Liver (tissue), 9 donors: Measurements from ENCODE around the gene ATG10. TPM values are rescaled to one million over a fixed set of nuclear protein-coding genes. Genes with fewer than 3 reads are reported as not detected.

ENCODE experiments used
- DNase-seq: peaks from one replicate; pipeline ENCODE4 v3.0.0-alpha.2; 2017; ENCODE audit warnings: low spot score
- H3K27ac ChIP-seq, 2 donors: one replicate each; pipeline ENCODE4 v1.7.0; 2013; ENCODE audit warnings: inconsistent platforms in 2 of 2, low read length in 2 of 2, control low read depth in 1 of 2, low read depth in 1 of 2, mild to moderate bottlenecking in 1 of 2
- H3K27me3 ChIP-seq, 4 donors: one replicate each; pipeline versions ENCODE4 v1.6.1 to v1.7.0; 2013; ENCODE audit warnings: low read length in 3 of 4, inconsistent platforms in 1 of 4, mild to moderate bottlenecking in 1 of 4, moderate library complexity in 1 of 4; ENCODE audit not compliant: control insufficient read depth in 4 of 4, insufficient read depth in 4 of 4
- H3K36me3 ChIP-seq, 4 donors: one replicate each; pipeline versions ENCODE4 v1.6.1 to v1.7.0; 2013; ENCODE audit warnings: low read length in 3 of 4, mild to moderate bottlenecking in 3 of 4, low read depth in 1 of 4, moderate library complexity in 1 of 4; ENCODE audit not compliant: control insufficient read depth in 4 of 4, insufficient read depth in 3 of 4
- H3K4me1 ChIP-seq, 4 donors: one replicate each; pipeline versions ENCODE4 v1.6.1 to v1.7.0; 2013; ENCODE audit warnings: low read length in 3 of 4, mild to moderate bottlenecking in 3 of 4, moderate library complexity in 1 of 4; ENCODE audit not compliant: control insufficient read depth in 4 of 4, insufficient read depth in 4 of 4
- H3K4me3 ChIP-seq, 3 donors: one replicate each; pipeline versions ENCODE4 v1.6.1 to v1.7.0; 2013; ENCODE audit warnings: low read length in 3 of 3, control low read depth in 1 of 3, low read depth in 1 of 3, mild to moderate bottlenecking in 1 of 3
- H3K9ac ChIP-seq, 2 donors: one replicate each; pipeline ENCODE4 v1.7.0; 2013; ENCODE audit warnings: low read length in 2 of 2, mild to moderate bottlenecking in 2 of 2, moderate library complexity in 2 of 2, control low read depth in 1 of 2, low read depth in 1 of 2
- H3K9me3 ChIP-seq, 4 donors: one replicate each; pipeline versions ENCODE4 v1.6.1 to v1.7.0; 2013; ENCODE audit warnings: low read length in 3 of 4; ENCODE audit not compliant: control insufficient read depth in 4 of 4
- ATF3 ChIP-seq: IDR thresholded peaks from 2 replicates; pipeline ENCODE4 v1.6.1; 2016; ENCODE audit warnings: antibody characterized with exemption
- EGR1 ChIP-seq, 2 donors: IDR thresholded peaks; 2 replicates each; pipeline ENCODE4 v1.6.1; 2016 to 2018; ENCODE audit warnings: antibody characterized with exemption in 2 of 2, low read depth in 2 of 2
- FOXA1 ChIP-seq: IDR thresholded peaks from 2 replicates; pipeline ENCODE4 v1.6.1; 2016; ENCODE audit warnings: antibody characterized with exemption
- FOXA2 ChIP-seq: IDR thresholded peaks from 2 replicates; pipeline ENCODE4 v1.6.1; 2016; ENCODE audit warnings: antibody characterized with exemption
- HNF4A ChIP-seq, 2 donors: conservative IDR thresholded peaks; 2 replicates each; pipeline ENCODE4 v1.6.1; 2016; ENCODE audit warnings: antibody characterized with exemption in 2 of 2, mild to moderate bottlenecking in 2 of 2
- HNF4G ChIP-seq: IDR thresholded peaks from 2 replicates; pipeline ENCODE4 v1.6.1; 2016; ENCODE audit warnings: antibody characterized with exemption
- NR2F2 ChIP-seq: IDR thresholded peaks from 2 replicates; pipeline ENCODE4 v1.6.1; 2016; ENCODE audit warnings: antibody characterized with exemption
- SP1 ChIP-seq: IDR thresholded peaks from 2 replicates; pipeline ENCODE4 v1.6.1; 2018; ENCODE audit warnings: antibody characterized with exemption, mild to moderate bottlenecking
- TAF1 ChIP-seq: conservative IDR thresholded peaks from 2 replicates; pipeline ENCODE4 v1.6.1; 2016; ENCODE audit warnings: antibody characterized with exemption, mild to moderate bottlenecking
- YY1 ChIP-seq: IDR thresholded peaks from 2 replicates; pipeline ENCODE4 v1.6.1; 2016; ENCODE audit warnings: antibody characterized with exemption, mild to moderate bottlenecking
- WGBS: extraction: QIAGEN DNeasy Blood & Tissue Kit; methylation state at CpG from one replicate; pipeline ENCODE4 v1.1.7; 2013; 5-methylcytosine and 5-hydroxymethylcytosine counted together
- polyA plus RNA-seq, 2 donors: library from polyadenylated mRNA; stranded (reverse) in 1 of 2; unstranded in 1 of 2; fragments of 200-250 nt in 1 of 2; fragments of >200 nt in 1 of 2; fragmentation: Nextera tagmentation in 1 of 2; extraction: Ambion mirVana in 1 of 2; gene quantifications; one replicate each; pipeline versions ENCODE4 v1.2.1 to v1.2.3, GENCODE V29; 2013 to 2015
- total RNA-seq, 2 donors: library from RNA; depleted of rRNA; stranded (reverse); fragments of >200 nt; gene quantifications; one replicate each; pipeline ENCODE4 v1.2.3, GENCODE V29; 2014
- TF ChIP-seq, protein P1 (sequence below): IDR thresholded peaks from 2 replicates; pipeline ENCODE4 v1.6.1; 2016; ENCODE audit warnings: antibody characterized with exemption, mild to moderate bottlenecking
- TF ChIP-seq, protein P2 (sequence below): IDR thresholded peaks from 2 replicates; pipeline ENCODE4 v1.6.1; 2016; ENCODE audit warnings: antibody characterized with exemption
- TF ChIP-seq, protein P3 (sequence below): IDR thresholded peaks from 2 replicates; pipeline ENCODE4 v1.6.1; 2016; ENCODE audit warnings: antibody characterized with exemption
- donor health status: healthy.
- donor health status: healthy.
- donor health status: healthy.
- donor health status: healthy.
- donor health status: healthy.

Gene ATG10
- total and polyA plus RNA-seq, 4 donors = 3.1 to 7.8 (median 7.4) TPM

- TF ChIP-seq, protein P1, sequence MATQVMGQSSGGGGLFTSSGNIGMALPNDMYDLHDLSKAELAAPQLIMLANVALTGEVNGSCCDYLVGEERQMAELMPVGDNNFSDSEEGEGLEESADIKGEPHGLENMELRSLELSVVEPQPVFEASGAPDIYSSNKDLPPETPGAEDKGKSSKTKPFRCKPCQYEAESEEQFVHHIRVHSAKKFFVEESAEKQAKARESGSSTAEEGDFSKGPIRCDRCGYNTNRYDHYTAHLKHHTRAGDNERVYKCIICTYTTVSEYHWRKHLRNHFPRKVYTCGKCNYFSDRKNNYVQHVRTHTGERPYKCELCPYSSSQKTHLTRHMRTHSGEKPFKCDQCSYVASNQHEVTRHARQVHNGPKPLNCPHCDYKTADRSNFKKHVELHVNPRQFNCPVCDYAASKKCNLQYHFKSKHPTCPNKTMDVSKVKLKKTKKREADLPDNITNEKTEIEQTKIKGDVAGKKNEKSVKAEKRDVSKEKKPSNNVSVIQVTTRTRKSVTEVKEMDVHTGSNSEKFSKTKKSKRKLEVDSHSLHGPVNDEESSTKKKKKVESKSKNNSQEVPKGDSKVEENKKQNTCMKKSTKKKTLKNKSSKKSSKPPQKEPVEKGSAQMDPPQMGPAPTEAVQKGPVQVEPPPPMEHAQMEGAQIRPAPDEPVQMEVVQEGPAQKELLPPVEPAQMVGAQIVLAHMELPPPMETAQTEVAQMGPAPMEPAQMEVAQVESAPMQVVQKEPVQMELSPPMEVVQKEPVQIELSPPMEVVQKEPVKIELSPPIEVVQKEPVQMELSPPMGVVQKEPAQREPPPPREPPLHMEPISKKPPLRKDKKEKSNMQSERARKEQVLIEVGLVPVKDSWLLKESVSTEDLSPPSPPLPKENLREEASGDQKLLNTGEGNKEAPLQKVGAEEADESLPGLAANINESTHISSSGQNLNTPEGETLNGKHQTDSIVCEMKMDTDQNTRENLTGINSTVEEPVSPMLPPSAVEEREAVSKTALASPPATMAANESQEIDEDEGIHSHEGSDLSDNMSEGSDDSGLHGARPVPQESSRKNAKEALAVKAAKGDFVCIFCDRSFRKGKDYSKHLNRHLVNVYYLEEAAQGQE = no peak
- no peak for TF ChIP-seq NR2F2
These were observed 315.8 kb downstream of the ATG10 start (continued) for GRCh38 chr5:82287625-82288024.

- no peaks in the 10 kb centered on the region for H3K27me3 ChIP-seq
- no peaks in the 10 kb centered on the region for H3K36me3 ChIP-seq
- H3K4me3 ChIP-seq = no peak overlapping the region
- DNase-seq = no peak
- TF ChIP-seq, protein P1 = no peak
- TF ChIP-seq EGR1 (IDR thresholded peaks at IDR 0.05; ENCODE audit: low read depth in 2 of 2) (no peak), FOXA1 (no peak), YY1 (no peak)
- TF ChIP-seq, protein P2, sequence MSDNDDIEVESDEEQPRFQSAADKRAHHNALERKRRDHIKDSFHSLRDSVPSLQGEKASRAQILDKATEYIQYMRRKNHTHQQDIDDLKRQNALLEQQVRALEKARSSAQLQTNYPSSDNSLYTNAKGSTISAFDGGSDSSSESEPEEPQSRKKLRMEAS = no peak
- WGBS = 93% methylated on average over 2 of the region's 2 CpGs
- no peak overlapping the region for H3K27ac ChIP-seq
- H3K9me3 ChIP-seq = no peaks in the 10 kb centered on the region
- no peak overlapping the region for H3K9ac ChIP-seq
- no peaks in the 10 kb centered on the region for H3K4me1 ChIP-seq
These were observed 318.2 kb downstream of the ATG10 start for GRCh38 chr5:82290005-82290404.

DNA sequence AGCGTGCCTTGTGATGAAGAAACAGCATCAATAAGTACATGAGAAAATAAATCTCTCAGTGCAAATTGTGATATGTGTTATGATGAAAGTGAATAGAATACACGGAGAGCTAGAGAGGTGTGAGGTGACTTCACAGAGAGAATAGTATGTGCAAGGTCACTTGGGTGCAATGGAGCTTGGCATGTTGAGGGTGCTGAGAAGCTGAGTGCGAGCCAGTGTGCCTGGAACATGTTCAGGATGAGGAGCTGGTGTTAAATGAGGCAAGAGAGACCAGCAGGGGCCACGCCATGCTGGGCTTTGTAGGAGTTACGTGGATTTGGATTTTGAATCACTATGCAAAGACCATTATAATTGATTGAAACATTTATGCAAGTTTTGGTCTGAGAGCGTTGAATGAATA is 319.1 kb downstream of the ATG10 start:
- no peak overlapping the region for H3K27ac ChIP-seq
- TF ChIP-seq HNF4G = no peak
- TF ChIP-seq ATF3 = no peak
- no peak for TF ChIP-seq FOXA1
- no peaks in the 10 kb centered on the region for H3K9me3 ChIP-seq
- no peaks in the 10 kb centered on the region for H3K36me3 ChIP-seq
- no peaks in the 10 kb centered on the region for H3K27me3 ChIP-seq
- no peak for DNase-seq
- WGBS = 91% methylated on average over 6 of the region's 6 CpGs
- H3K9ac ChIP-seq = no peak overlapping the region
- no peaks in the 10 kb centered on the region for H3K4me1 ChIP-seq
- H3K4me3 ChIP-seq = no peak overlapping the region

DNA sequence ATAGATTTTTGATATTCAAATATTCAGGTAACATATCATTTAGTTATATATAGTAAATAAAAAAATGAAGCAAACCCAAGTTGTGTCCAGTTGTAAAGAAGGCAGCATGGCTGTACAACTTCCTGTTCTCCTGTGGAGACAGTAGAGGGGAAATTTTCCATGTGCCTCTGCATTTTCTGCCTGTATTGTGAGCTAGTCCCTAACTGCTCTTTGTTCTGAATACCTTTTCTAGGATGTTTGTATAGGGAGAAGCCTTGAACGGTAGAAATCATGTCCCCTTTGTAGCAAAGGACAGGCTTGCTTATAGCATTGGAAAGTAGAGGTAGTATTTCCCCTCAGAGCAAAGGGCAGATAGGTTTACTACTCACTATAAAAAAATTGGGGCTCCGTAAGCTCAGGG is 319.6 kb downstream of the ATG10 start:
- H3K9me3 ChIP-seq = no peaks in the 10 kb centered on the region
- DNase-seq = no peak
- H3K4me3 ChIP-seq = no peak overlapping the region
- TF ChIP-seq NR2F2 (no peak), SP1 (no peak), FOXA2 (no peak), HNF4A (conservative IDR thresholded peaks at IDR 0.05) (no peak), EGR1 (IDR thresholded peaks at IDR 0.05; ENCODE audit: low read depth in 2 of 2) (no peak), TAF1 (no peak), FOXA1 (no peak), YY1 (no peak)
- TF ChIP-seq, protein P3, sequence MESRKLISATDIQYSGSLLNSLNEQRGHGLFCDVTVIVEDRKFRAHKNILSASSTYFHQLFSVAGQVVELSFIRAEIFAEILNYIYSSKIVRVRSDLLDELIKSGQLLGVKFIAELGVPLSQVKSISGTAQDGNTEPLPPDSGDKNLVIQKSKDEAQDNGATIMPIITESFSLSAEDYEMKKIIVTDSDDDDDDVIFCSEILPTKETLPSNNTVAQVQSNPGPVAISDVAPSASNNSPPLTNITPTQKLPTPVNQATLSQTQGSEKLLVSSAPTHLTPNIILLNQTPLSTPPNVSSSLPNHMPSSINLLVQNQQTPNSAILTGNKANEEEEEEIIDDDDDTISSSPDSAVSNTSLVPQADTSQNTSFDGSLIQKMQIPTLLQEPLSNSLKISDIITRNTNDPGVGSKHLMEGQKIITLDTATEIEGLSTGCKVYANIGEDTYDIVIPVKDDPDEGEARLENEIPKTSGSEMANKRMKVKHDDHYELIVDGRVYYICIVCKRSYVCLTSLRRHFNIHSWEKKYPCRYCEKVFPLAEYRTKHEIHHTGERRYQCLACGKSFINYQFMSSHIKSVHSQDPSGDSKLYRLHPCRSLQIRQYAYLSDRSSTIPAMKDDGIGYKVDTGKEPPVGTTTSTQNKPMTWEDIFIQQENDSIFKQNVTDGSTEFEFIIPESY = no peak
- TF ChIP-seq, protein P2 = no peak
- no peak overlapping the region for H3K27ac ChIP-seq
- no peak overlapping the region for H3K9ac ChIP-seq
- no peaks in the 10 kb centered on the region for H3K27me3 ChIP-seq
- no peaks in the 10 kb centered on the region for H3K36me3 ChIP-seq
- 72% methylated on average over 2 of the region's 2 CpGs for WGBS
- no peaks in the 10 kb centered on the region for H3K4me1 ChIP-seq
